ENCODE results near the gene ST7.
"Not testable (repeated sequence)": the region's sequence is repeated elsewhere in the genome, so short reads cannot be mapped to it uniquely, and the experiment has no call there.

The ST7 gene

GRCh38 chr7:116932566-116932965 is 20.7 kb upstream of the ST7 start:
- no peak for DNase-seq
- no peak overlapping the region for H3K4me3 ChIP-seq (ENCODE audit: low read depth, low read length)
- no peaks in the 10 kb centered on the region for H3K9me3 ChIP-seq
- no peaks in the 10 kb centered on the region for H3K4me1 ChIP-seq
- H3K27me3 ChIP-seq: no peaks in the 10 kb centered on the region; the same call in 1 of the 2 replicates
- H3K36me3 ChIP-seq: no peaks in the 10 kb centered on the region
- TF ChIP-seq CTCF (IDR thresholded peaks at IDR 0.05; ENCODE audit: low read depth, low read length): no peak

- Histone ChIP-seq H3K4me3 (ENCODE audit: low read depth, low read length) (no peak overlapping the region), H3K4me1 (no peaks in the 10 kb centered on the region), H3K9me3 (no peaks in the 10 kb centered on the region), H3K27me3 (no peaks in the 10 kb centered on the region; the same call in 1 of the 2 replicates), H3K36me3 (no peaks in the 10 kb centered on the region)
- no peak for TF ChIP-seq CTCF (IDR thresholded peaks at IDR 0.05; ENCODE audit: low read depth, low read length)
- no peak for DNase-seq
Measured at GRCh38 chr7:116933465-116933864, 19.8 kb upstream of the ST7 start.

GRCh38 chr7:116934580-116934979 is 18.7 kb upstream of the ST7 start:
- Histone ChIP-seq H3K4me3 (ENCODE audit: low read depth, low read length) (no peak overlapping the region), H3K27me3 (no peaks in the 10 kb centered on the region; the same call in 1 of the 2 replicates), H3K9me3 (no peaks in the 10 kb centered on the region), H3K36me3 (no peaks in the 10 kb centered on the region), H3K4me1 (no peaks in the 10 kb centered on the region)
- no peak for TF ChIP-seq CTCF (IDR thresholded peaks at IDR 0.05; ENCODE audit: low read depth, low read length)
- no peak for DNase-seq

DNA sequence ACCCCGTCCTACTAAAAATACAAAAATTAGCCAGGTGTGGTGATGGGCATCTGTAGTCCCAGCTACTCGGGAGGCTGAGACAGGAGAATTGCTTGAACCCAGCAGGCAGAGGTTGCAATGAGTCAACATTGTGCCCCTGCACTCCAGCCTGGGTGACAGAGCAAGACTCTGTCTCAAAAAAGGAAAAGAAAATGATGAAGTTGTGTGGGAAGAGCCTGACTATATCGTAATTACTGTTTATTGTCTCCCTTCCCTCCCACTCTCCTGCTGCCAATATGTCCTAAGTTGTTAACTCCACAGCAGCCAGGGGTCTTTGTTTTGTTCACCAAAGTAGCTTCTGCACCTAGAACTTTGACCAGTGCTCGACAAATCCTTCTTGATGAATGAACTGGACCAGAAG is 16.5 kb upstream of the ST7 start:
- not testable (repeated sequence) for H3K27me3 ChIP-seq; H3K36me3 ChIP-seq; H3K4me3 ChIP-seq (ENCODE audit: low read depth, low read length); H3K9me3 ChIP-seq; DNase-seq; H3K4me1 ChIP-seq

DNA sequence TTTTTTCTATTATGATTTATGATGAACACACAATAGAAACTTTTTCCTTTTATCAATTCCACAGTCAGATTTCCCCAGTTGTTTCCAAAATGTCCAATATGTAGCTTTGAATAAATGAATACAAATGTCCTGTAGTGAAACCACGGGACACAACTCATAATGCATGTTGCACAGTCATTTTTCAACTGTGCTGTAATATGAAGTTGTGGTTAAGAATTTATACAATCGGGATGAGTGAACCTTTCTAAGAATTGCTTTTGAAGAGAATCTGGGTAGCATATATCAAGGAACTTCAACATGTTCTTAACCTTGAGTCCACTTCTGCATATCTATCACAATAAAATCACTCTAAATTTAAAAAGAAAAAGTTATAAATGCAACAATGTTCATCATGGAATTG is 14.6 kb upstream of the ST7 start:
- TF ChIP-seq CTCF (IDR thresholded peaks at IDR 0.05; ENCODE audit: low read depth, low read length): no peak
- H3K4me1 ChIP-seq: no peaks in the 10 kb centered on the region
- no peak overlapping the region for H3K4me3 ChIP-seq (ENCODE audit: low read depth, low read length)
- H3K27me3 ChIP-seq: no peaks in the 10 kb centered on the region; the same call in 1 of the 2 replicates
- no peaks in the 10 kb centered on the region for H3K9me3 ChIP-seq
- no peaks in the 10 kb centered on the region for H3K36me3 ChIP-seq
- DNase-seq: no peak

- H3K9me3 ChIP-seq: no peaks in the 10 kb centered on the region
- no peaks in the 10 kb centered on the region; the same call in 1 of the 2 replicates for H3K27me3 ChIP-seq
- no peak for TF ChIP-seq CTCF (IDR thresholded peaks at IDR 0.05; ENCODE audit: low read depth, low read length)
- H3K4me3 ChIP-seq (ENCODE audit: low read depth, low read length): no peak overlapping the region
- H3K4me1 ChIP-seq: no peaks in the 10 kb centered on the region
- DNase-seq: no peak
- no peaks in the 10 kb centered on the region for H3K36me3 ChIP-seq
Measured at GRCh38 chr7:116940689-116941370, 12.5 kb upstream of the ST7 start.

Data from BE2C (cell line).